Measurements from ENCODE around the gene TPR.
"Not testable (repeated sequence)": the region's sequence is repeated elsewhere in the genome, so short reads cannot be mapped to it uniquely, and the experiment has no call there.

TPR gene

GRCh38 chr1:186375152-186375928 lies at the start of gene TPR, which contains the start of gene ODR4:
TPR (minus strand) TSS chr1:186375253; CDS start chr1:186375028, 225 bp downstream.
ODR4 (plus strand) TSS chr1:186375838; CDS start chr1:186379786, 3,948 bp downstream.
- in situ Hi-C loops (cut with HindIII; ENCODE audit: low sequenced_read_pairs): no loop called here

GRCh38 chr1:186424539-186424938 lies 49.5 kb upstream of the TPR start:
- in situ Hi-C loops (cut with HindIII; ENCODE audit: low sequenced_read_pairs): no loop called here

- in situ Hi-C loops (cut with HindIII; ENCODE audit: low sequenced_read_pairs): no loop called here
Measured at GRCh38 chr1:186421446-186421845, 46.4 kb upstream of the TPR start.

GRCh38 chr1:186420923-186421322 lies 45.9 kb upstream of the TPR start:
- in situ Hi-C loops (cut with HindIII; ENCODE audit: low sequenced_read_pairs): no loop called here

GRCh38 chr1:186420311-186420710 lies 45.3 kb upstream of the TPR start:
- in situ Hi-C loops (cut with HindIII; ENCODE audit: low sequenced_read_pairs): no loop called here

GRCh38 chr1:186418503-186418902 lies 43.5 kb upstream of the TPR start:
- in situ Hi-C loops (cut with HindIII; ENCODE audit: low sequenced_read_pairs): no loop called here

- in situ Hi-C loops (cut with HindIII; ENCODE audit: low sequenced_read_pairs): no loop called here
Measured at GRCh38 chr1:186413319-186413718, 38.3 kb upstream of the TPR start.

- in situ Hi-C loops (cut with HindIII; ENCODE audit: low sequenced_read_pairs): no loop called here
Measured at GRCh38 chr1:186409091-186409490, 34.0 kb upstream of the TPR start.

GRCh38 chr1:186404454-186405051 lies 29.5 kb upstream of the TPR start:
- in situ Hi-C loops (cut with HindIII; ENCODE audit: low sequenced_read_pairs): no loop called here

GRCh38 chr1:186403632-186404031 lies 28.6 kb upstream of the TPR start:
- in situ Hi-C loops (cut with HindIII; ENCODE audit: low sequenced_read_pairs): no loop called here

- in situ Hi-C loops (cut with HindIII; ENCODE audit: low sequenced_read_pairs): not testable (repeated sequence)
Measured at GRCh38 chr1:186401446-186401845, 26.4 kb upstream of the TPR start.

GRCh38 chr1:186392711-186393110 lies 17.7 kb upstream of the TPR start:
- in situ Hi-C loops (cut with HindIII; ENCODE audit: low sequenced_read_pairs): not testable (repeated sequence)

- in situ Hi-C loops (cut with HindIII; ENCODE audit: low sequenced_read_pairs): no loop called here
Measured at GRCh38 chr1:186391841-186392240, 16.8 kb upstream of the TPR start.

- in situ Hi-C loops (cut with HindIII; ENCODE audit: low sequenced_read_pairs): no loop called here
Measured at GRCh38 chr1:186390925-186391324, 15.9 kb upstream of the TPR start.

GRCh38 chr1:186386725-186387383 lies 11.8 kb upstream of the TPR start:
- in situ Hi-C loops (cut with HindIII; ENCODE audit: low sequenced_read_pairs): no loop called here

GRCh38 chr1:186375929-186376319 lies 871 bp upstream of the TPR start:
- in situ Hi-C loops (cut with HindIII; ENCODE audit: low sequenced_read_pairs): no loop called here

GRCh38 chr1:186374303-186375151 lies 526 bp downstream of the TPR start:
- in situ Hi-C loops (cut with HindIII; ENCODE audit: low sequenced_read_pairs): no loop called here

- in situ Hi-C loops (cut with HindIII; ENCODE audit: low sequenced_read_pairs): not testable (repeated sequence)
Measured at GRCh38 chr1:186347837-186348691, 27.0 kb downstream of the TPR start.

- in situ Hi-C loops (cut with HindIII; ENCODE audit: low sequenced_read_pairs): no loop called here
Measured at GRCh38 chr1:186340772-186341171, 34.3 kb downstream of the TPR start.

GRCh38 chr1:186337554-186337953 lies 37.5 kb downstream of the TPR start:
- in situ Hi-C loops (cut with HindIII; ENCODE audit: low sequenced_read_pairs): no loop called here
